ENCODE data around the gene APBA3.
A peak's percentile ranks its signal among the peaks of the same experiment; 100 is the strongest.
"Not testable (repeated sequence)": the region's sequence is repeated elsewhere in the genome, so short reads cannot be mapped to it uniquely, and the experiment has no call there.

APBA3 gene

GRCh38 chr19:3771906-3772455 lies 10.5 kb upstream of the APBA3 start, which contains the start of gene RAX2:
Gene RAX2, minus strand, starts transcription at chr19:3772228. Its CDS starts 486 bp downstream, at chr19:3771742.
- DNase-seq (ENCODE audit: low read depth in 2 of 3, low spot score in 1 of 3) = no peak

- DNase-seq (ENCODE audit: low read depth in 2 of 3, low spot score in 1 of 3) = no peak
Observed at GRCh38 chr19:3771000-3771905, 9.8 kb upstream of the APBA3 start.

GRCh38 chr19:3770136-3770999 lies 8.9 kb upstream of the APBA3 start:
- DNase-seq (ENCODE audit: low read depth in 2 of 3, low spot score in 1 of 3) = no peak

GRCh38 chr19:3769494-3769893 lies 8.0 kb upstream of the APBA3 start:
- DNase-seq (ENCODE audit: low read depth in 2 of 3, low spot score in 1 of 3) = no peak

GRCh38 chr19:3768748-3769099 lies 7.2 kb upstream of the APBA3 start:
- DNase-seq (ENCODE audit: low read depth in 2 of 3, low spot score in 1 of 3) = no peak

- no peak for DNase-seq (ENCODE audit: low read depth in 2 of 3, low spot score in 1 of 3)
Observed at GRCh38 chr19:3768015-3768747, 6.7 kb upstream of the APBA3 start.

GRCh38 chr19:3767050-3767449 lies 5.6 kb upstream of the APBA3 start:
- no peak for DNase-seq (ENCODE audit: low read depth in 2 of 3, low spot score in 1 of 3)

- DNase-seq (ENCODE audit: low read depth in 2 of 3, low spot score in 1 of 3) = no peak
Observed at GRCh38 chr19:3766520-3766919, 5.0 kb upstream of the APBA3 start.

- DNase-seq (ENCODE audit: low read depth in 2 of 3, low spot score in 1 of 3) = not testable (repeated sequence)
Observed at GRCh38 chr19:3765757-3766156, 4.3 kb upstream of the APBA3 start.

GRCh38 chr19:3765121-3765520 lies 3.6 kb upstream of the APBA3 start:
- no peak for DNase-seq (ENCODE audit: low read depth in 2 of 3, low spot score in 1 of 3)

- DNase-seq (ENCODE audit: low read depth in 2 of 3, low spot score in 1 of 3) = peak; percentile 98 to 99 (median 98)
Observed at GRCh38 chr19:3762501-3763459, 1.3 kb upstream of the APBA3 start, which contains the start of gene MRPL54. Gene MRPL54, plus strand, starts transcription at chr19:3762682. Its CDS starts 19 bp downstream, at chr19:3762701.

- DNase-seq (ENCODE audit: low read depth in 2 of 3, low spot score in 1 of 3) = no peak
Observed at GRCh38 chr19:3762130-3762473, 610 bp upstream of the APBA3 start.

- no peak for DNase-seq (ENCODE audit: low read depth in 2 of 3, low spot score in 1 of 3)
Observed at GRCh38 chr19:3760871-3761361, 576 bp downstream of the APBA3 start.

GRCh38 chr19:3759482-3760254 lies 1.8 kb downstream of the APBA3 start:
- no peak for DNase-seq (ENCODE audit: low read depth in 2 of 3, low spot score in 1 of 3)

- DNase-seq (ENCODE audit: low read depth in 2 of 3, low spot score in 1 of 3) = not testable (repeated sequence)
Observed at GRCh38 chr19:3758297-3758696, 3.2 kb downstream of the APBA3 start.

- not testable (repeated sequence) for DNase-seq (ENCODE audit: low read depth in 2 of 3, low spot score in 1 of 3)
Observed at GRCh38 chr19:3757705-3758104, 3.8 kb downstream of the APBA3 start.

- DNase-seq (ENCODE audit: low read depth in 2 of 3, low spot score in 1 of 3) = no peak
Observed at GRCh38 chr19:3753631-3754410, 7.7 kb downstream of the APBA3 start.

GRCh38 chr19:3752492-3752891 lies 9.0 kb downstream of the APBA3 start:
- no peak for DNase-seq (ENCODE audit: low read depth in 2 of 3, low spot score in 1 of 3)

Measured in stimulated activated CD4-positive, alpha-beta T cell treated with anti-CD3 and anti-CD28 coated beads, Interleukin-12 subunit alpha, Interleukin-12 subunit beta, amount 100 ng/mL, for 48 hours (primary cell).